KMS-11 (cell line): Measurements from ENCODE around the gene PIEZO2.

ENCODE experiments used
- H2AFZ ChIP-seq: fragments of 200-600 bp; sonication (generic); 2 replicates; pipeline ENCODE4 v1.6.1; 2016; ENCODE audit warnings: antibody characterized with exemption, mixed run types, low read depth
- H3K27ac ChIP-seq: fragments of 200-600 bp; sonication (generic); 2 replicates; pipeline ENCODE4 v1.6.1; 2016; ENCODE audit warnings: mild to moderate bottlenecking, mixed run types
- H3K27me3 ChIP-seq: fragments of 200-600 bp; sonication (generic); 2 replicates; pipeline ENCODE4 v1.6.1; 2017; ENCODE audit warnings: mild to moderate bottlenecking, low read depth, mixed run types, moderate library complexity; ENCODE audit not compliant: insufficient read depth
- H3K36me3 ChIP-seq: fragments of 200-600 bp; sonication (generic); 2 replicates; pipeline ENCODE4 v1.6.1; 2017; ENCODE audit warnings: mild to moderate bottlenecking, mixed run types; ENCODE audit not compliant: insufficient read depth
- H3K4me1 ChIP-seq: fragments of 200-600 bp; sonication (generic); 2 replicates; pipeline ENCODE4 v1.6.1; 2016; ENCODE audit warnings: mild to moderate bottlenecking, low read depth, mixed run types; ENCODE audit not compliant: poor library complexity, severe bottlenecking
- H3K4me2 ChIP-seq: fragments of 200-600 bp; sonication (generic); 2 replicates; pipeline ENCODE4 v1.7.0; 2016; ENCODE audit warnings: mild to moderate bottlenecking, mixed run types
- H3K4me3 ChIP-seq: fragments of 200-600 bp; sonication (generic); IDR thresholded peaks from 2 replicates; pipeline ENCODE4 v1.6.1; 2017; ENCODE audit warnings: low read depth, low read length, mixed read lengths; ENCODE audit not compliant: insufficient read depth
- H3K79me2 ChIP-seq: fragments of 200-600 bp; sonication (generic); 2 replicates; pipeline ENCODE4 v1.6.1; 2016; ENCODE audit warnings: low read depth, mixed run types; ENCODE audit not compliant: insufficient read depth
- H3K9ac ChIP-seq: fragments of 200-600 bp; sonication (generic); 2 replicates; pipeline ENCODE4 v1.6.1; 2016; ENCODE audit warnings: mild to moderate bottlenecking, mixed run types
- H4K20me1 ChIP-seq: fragments of 200-600 bp; sonication (generic); 2 replicates; pipeline ENCODE4 v1.6.1; 2016; ENCODE audit warnings: mild to moderate bottlenecking, mixed run types; ENCODE audit not compliant: insufficient read depth
- CTCF ChIP-seq: fragments of 200-600 bp; sonication (generic); conservative IDR thresholded peaks from 2 replicates; pipeline ENCODE4 v1.6.1; 2017; ENCODE audit warnings: low read depth, mild to moderate bottlenecking, antibody characterized with exemption, low read length, moderate library complexity, mixed read lengths

Gene PIEZO2

GRCh38 chr18:11042247-11042646 is 107.1 kb downstream of the PIEZO2 start:
- H3K9ac ChIP-seq = no peak overlapping the region
- H3K36me3 ChIP-seq = no peaks in the 10 kb centered on the region
- TF ChIP-seq CTCF = no peak
- no peak overlapping the region for H3K27ac ChIP-seq
- no peaks in the 10 kb centered on the region for H4K20me1 ChIP-seq
- no peak overlapping the region for H3K4me2 ChIP-seq
- no peak overlapping the region for H2AFZ ChIP-seq
- peaks cover 12% of the 10 kb centered on the region for H3K4me1 ChIP-seq
- no peaks in the 10 kb centered on the region for H3K27me3 ChIP-seq
- H3K4me3 ChIP-seq = no peak overlapping the region
- no peaks in the 10 kb centered on the region for H3K79me2 ChIP-seq

DNA sequence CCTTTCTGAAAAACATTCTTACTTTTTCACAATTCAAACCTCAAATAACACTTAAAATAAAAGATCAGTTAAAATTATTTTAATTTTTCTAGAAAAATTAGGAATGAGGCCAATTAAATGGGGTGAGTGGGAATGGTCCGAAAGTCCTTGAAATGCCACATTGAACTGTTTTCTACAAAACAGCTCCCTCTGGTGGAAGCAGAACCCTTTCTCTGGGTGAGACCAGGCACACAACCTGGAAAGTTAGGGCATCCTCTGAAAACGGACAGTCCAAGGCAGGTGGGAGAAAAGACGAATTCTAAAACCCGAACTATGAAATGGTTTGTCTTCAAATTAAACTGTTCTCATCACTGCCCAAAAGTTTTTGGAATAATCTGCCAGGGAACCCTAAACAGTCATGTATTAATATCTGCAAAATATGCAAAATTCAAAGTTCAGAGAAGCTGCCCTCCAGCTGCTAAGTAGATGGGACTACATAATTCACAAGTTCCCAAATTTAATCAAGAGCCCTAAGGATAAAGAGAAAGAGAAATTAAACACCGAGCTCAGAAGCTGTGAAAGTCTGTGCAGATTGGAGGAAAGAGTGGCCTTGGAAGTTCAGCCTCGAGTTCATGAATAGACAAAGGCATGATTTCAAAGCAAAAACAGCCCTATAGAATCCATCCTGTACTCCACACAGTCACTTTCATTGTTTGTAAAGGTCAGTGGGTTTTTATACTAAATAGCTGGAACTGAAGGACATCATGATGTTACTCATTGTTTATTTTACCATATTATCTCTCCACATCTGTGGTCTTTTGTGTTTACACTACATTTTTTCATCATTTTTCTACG is 108.3 kb downstream of the PIEZO2 start:
- TF ChIP-seq CTCF = peak; percentile 86
- no peak overlapping the region for H3K9ac ChIP-seq
- no peaks in the 10 kb centered on the region for H3K79me2 ChIP-seq
- H3K36me3 ChIP-seq = no peaks in the 10 kb centered on the region
- H3K27me3 ChIP-seq = no peaks in the 10 kb centered on the region
- no peak overlapping the region for H3K4me3 ChIP-seq
- H3K4me2 ChIP-seq = peak overlapping the region; percentile 8; the same call in 1 of the 2 replicates
- H2AFZ ChIP-seq = no peak overlapping the region
- H3K4me1 ChIP-seq = peaks cover 12% of the 10 kb centered on the region
- H4K20me1 ChIP-seq = no peaks in the 10 kb centered on the region
- H3K27ac ChIP-seq = no peak overlapping the region

GRCh38 chr18:11040359-11040758 is 109.0 kb downstream of the PIEZO2 start:
- Histone ChIP-seq H3K79me2 (no peaks in the 10 kb centered on the region), H3K4me2 (peak overlapping the region; percentile 8; the same call in 1 of the 2 replicates), H3K27ac (no peak overlapping the region), H2AFZ (no peak overlapping the region), H3K36me3 (no peaks in the 10 kb centered on the region), H3K27me3 (no peaks in the 10 kb centered on the region), H3K4me1 (peaks cover 12% of the 10 kb centered on the region), H3K9ac (no peak overlapping the region), H4K20me1 (no peaks in the 10 kb centered on the region), H3K4me3 (no peak overlapping the region)
- TF ChIP-seq CTCF = no peak

GRCh38 chr18:11037533-11038240 is 111.7 kb downstream of the PIEZO2 start:
- Histone ChIP-seq H4K20me1 (no peaks in the 10 kb centered on the region), H3K4me2 (no peak overlapping the region), H3K4me3 (no peak overlapping the region), H3K36me3 (no peaks in the 10 kb centered on the region), H3K79me2 (no peaks in the 10 kb centered on the region), H3K4me1 (peaks cover 12% of the 10 kb centered on the region), H3K27ac (no peak overlapping the region), H3K9ac (no peak overlapping the region), H3K27me3 (no peaks in the 10 kb centered on the region), H2AFZ (no peak overlapping the region)
- TF ChIP-seq CTCF = no peak
